IgD-negative memory B cell (primary cell): Measurements from ENCODE around the gene SLC25A21. TPM values are rescaled to one million over a fixed set of nuclear protein-coding genes. Genes with fewer than 3 reads are reported as not detected.
A peak's percentile ranks its signal among the peaks of the same experiment; 100 is the strongest.

ENCODE experiments used
- H3K27ac Mint-ChIP-seq, 3 donors: one replicate each; pipeline ENCODE4 v1.8.0; 2020 to 2022; ENCODE audit warnings: mild to moderate bottlenecking in 3 of 3, mixed read lengths in 3 of 3, moderate library complexity in 1 of 3
- H3K27me3 Mint-ChIP-seq: one replicate; pipeline ENCODE4 v1.8.0; 2021; ENCODE audit warnings: mixed read lengths
- H3K36me3 Mint-ChIP-seq: one replicate; pipeline ENCODE4 v1.8.0; 2020; ENCODE audit warnings: mild to moderate bottlenecking, mixed read lengths
- H3K4me1 Mint-ChIP-seq, 3 donors: one replicate each; pipeline ENCODE4 v1.8.0; 2020 to 2022; ENCODE audit warnings: mixed read lengths in 3 of 3, mild to moderate bottlenecking in 1 of 3
- H3K4me3 Mint-ChIP-seq, 4 donors: one replicate each; pipeline ENCODE4 v1.8.0; 2020 to 2022; ENCODE audit warnings: mild to moderate bottlenecking in 4 of 4, mixed read lengths in 4 of 4, moderate library complexity in 3 of 4
- H3K9me3 Mint-ChIP-seq, 3 donors: one replicate each; pipeline ENCODE4 v1.8.0; 2020 to 2021; ENCODE audit warnings: mixed read lengths in 3 of 3, mild to moderate bottlenecking in 1 of 3
- polyA plus RNA-seq: library from polyadenylated mRNA; unstranded; fragments of 300-500 nt; fragmentation: Illumina TruSeq; gene quantifications from one replicate; pipeline ENCODE4 v1.2.3, GENCODE V29; 2021

The SLC25A21 gene
- polyA plus RNA-seq, 1 donor from 2014 or later: not detected

GRCh38 chr14:36684946-36685345, 487.5 kb downstream of the SLC25A21 start:
- Mint-ChIP-seq H3K4me1 (no peaks in the 10 kb centered on the region), H3K27me3 (peaks cover 2% of the 10 kb centered on the region), H3K36me3 (no peaks in the 10 kb centered on the region), H3K4me3 (no peak overlapping the region), H3K27ac (no peak overlapping the region), H3K9me3 (peaks cover 0 to 3% (median 2%) of the 10 kb centered on the region in 3 donors)

GRCh38 chr14:36683083-36683724, 489.2 kb downstream of the SLC25A21 start:
- Mint-ChIP-seq H3K4me1 (no peaks in the 10 kb centered on the region), H3K27ac (no peak overlapping the region), H3K4me3 (no peak overlapping the region), H3K36me3 (no peaks in the 10 kb centered on the region), H3K9me3 (peaks cover 0 to 3% (median 2%) of the 10 kb centered on the region in 3 donors), H3K27me3 (peaks cover 2% of the 10 kb centered on the region)

GRCh38 chr14:36682338-36682737, 490.1 kb downstream of the SLC25A21 start:
- H3K4me1 Mint-ChIP-seq: no peaks in the 10 kb centered on the region
- H3K27ac Mint-ChIP-seq: no peak overlapping the region
- peaks cover 0 to 2% (median 0%) of the 10 kb centered on the region in 3 donors for H3K9me3 Mint-ChIP-seq
- peaks cover 4% of the 10 kb centered on the region for H3K27me3 Mint-ChIP-seq
- H3K36me3 Mint-ChIP-seq: no peaks in the 10 kb centered on the region
- H3K4me3 Mint-ChIP-seq: no peak overlapping the region

- peaks cover 2% of the 10 kb centered on the region for H3K27me3 Mint-ChIP-seq
- no peak overlapping the region for H3K27ac Mint-ChIP-seq
- no peaks in the 10 kb centered on the region for H3K36me3 Mint-ChIP-seq
- H3K4me3 Mint-ChIP-seq: no peak overlapping the region
- no peaks in the 10 kb centered on the region for H3K4me1 Mint-ChIP-seq
- H3K9me3 Mint-ChIP-seq: no peaks in the 10 kb centered on the region
Measured at GRCh38 chr14:36676236-36676635, 496.2 kb downstream of the SLC25A21 start.

GRCh38 chr14:36675581-36675980, 496.8 kb downstream of the SLC25A21 start:
- no peaks in the 10 kb centered on the region for H3K9me3 Mint-ChIP-seq
- H3K4me1 Mint-ChIP-seq: no peaks in the 10 kb centered on the region
- H3K27ac Mint-ChIP-seq: no peak overlapping the region
- H3K27me3 Mint-ChIP-seq: peaks cover 2% of the 10 kb centered on the region
- H3K36me3 Mint-ChIP-seq: no peaks in the 10 kb centered on the region
- H3K4me3 Mint-ChIP-seq: no peak overlapping the region

- H3K4me1 Mint-ChIP-seq: no peaks in the 10 kb centered on the region
- H3K4me3 Mint-ChIP-seq: no peak overlapping the region
- peaks cover 2% of the 10 kb centered on the region for H3K27me3 Mint-ChIP-seq
- H3K9me3 Mint-ChIP-seq: no peaks in the 10 kb centered on the region
- H3K36me3 Mint-ChIP-seq: no peaks in the 10 kb centered on the region
- no peak overlapping the region for H3K27ac Mint-ChIP-seq
Measured at GRCh38 chr14:36674659-36675058, 497.7 kb downstream of the SLC25A21 start.

GRCh38 chr14:36672095-36672494, 500.3 kb downstream of the SLC25A21 start:
- Mint-ChIP-seq H3K9me3 (peaks cover 0 to 3% (median 0%) of the 10 kb centered on the region in 3 donors), H3K27ac (no peak overlapping the region), H3K36me3 (no peaks in the 10 kb centered on the region), H3K4me3 (no peak overlapping the region), H3K27me3 (peaks cover 2% of the 10 kb centered on the region), H3K4me1 (peaks cover 0 to 1% (median 0%) of the 10 kb centered on the region in 3 donors)

GRCh38 chr14:36671149-36671548, 501.3 kb downstream of the SLC25A21 start:
- H3K27ac Mint-ChIP-seq: no peak overlapping the region
- H3K27me3 Mint-ChIP-seq: peaks cover 4% of the 10 kb centered on the region
- no peak overlapping the region for H3K4me3 Mint-ChIP-seq
- peaks cover 0 to 1% (median 0%) of the 10 kb centered on the region in 3 donors for H3K4me1 Mint-ChIP-seq
- peaks cover 0 to 3% (median 0%) of the 10 kb centered on the region in 3 donors for H3K9me3 Mint-ChIP-seq
- H3K36me3 Mint-ChIP-seq: no peaks in the 10 kb centered on the region

- Mint-ChIP-seq H3K27me3 (peaks cover 29% of the 10 kb centered on the region), H3K36me3 (no peaks in the 10 kb centered on the region), H3K27ac (peak overlapping the region in 1 of 3 donors; percentile 39), H3K4me1 (peaks cover 0 to 8% (median 5%) of the 10 kb centered on the region in 3 donors), H3K4me3 (no peak overlapping the region), H3K9me3 (peaks cover 0 to 5% (median 3%) of the 10 kb centered on the region in 3 donors)
Measured at GRCh38 chr14:36667679-36668078, 504.7 kb downstream of the SLC25A21 start.

GRCh38 chr14:36666416-36667206, 505.8 kb downstream of the SLC25A21 start:
- Mint-ChIP-seq H3K9me3 (peaks cover 0 to 5% (median 3%) of the 10 kb centered on the region in 3 donors), H3K4me3 (no peak overlapping the region), H3K27ac (no peak overlapping the region), H3K4me1 (peaks cover 0 to 8% (median 5%) of the 10 kb centered on the region in 3 donors), H3K36me3 (no peaks in the 10 kb centered on the region), H3K27me3 (peaks cover 38% of the 10 kb centered on the region)

GRCh38 chr14:36665887-36666415, 506.5 kb downstream of the SLC25A21 start:
- H3K9me3 Mint-ChIP-seq: peaks cover 0 to 5% (median 3%) of the 10 kb centered on the region in 3 donors
- peaks cover 0 to 11% (median 5%) of the 10 kb centered on the region in 3 donors for H3K4me1 Mint-ChIP-seq
- H3K36me3 Mint-ChIP-seq: no peaks in the 10 kb centered on the region
- H3K27ac Mint-ChIP-seq: no peak overlapping the region
- no peak overlapping the region for H3K4me3 Mint-ChIP-seq
- H3K27me3 Mint-ChIP-seq: peaks cover 44% of the 10 kb centered on the region

- Mint-ChIP-seq H3K4me1 (peaks cover 0 to 11% (median 5%) of the 10 kb centered on the region in 3 donors), H3K27ac (peak overlapping the region in 1 of 3 donors; percentile 39), H3K4me3 (peak overlapping the region in 1 of 4 donors; percentile 23), H3K9me3 (peaks cover 0 to 5% (median 3%) of the 10 kb centered on the region in 3 donors), H3K27me3 (peaks cover 53% of the 10 kb centered on the region), H3K36me3 (no peaks in the 10 kb centered on the region)
Measured at GRCh38 chr14:36664322-36665193, 507.8 kb downstream of the SLC25A21 start.

GRCh38 chr14:36663404-36664321, 508.7 kb downstream of the SLC25A21 start:
- H3K27ac Mint-ChIP-seq: peak overlapping the region in 1 of 3 donors; percentile 46
- peaks cover 0 to 5% (median 3%) of the 10 kb centered on the region in 3 donors for H3K9me3 Mint-ChIP-seq
- H3K4me3 Mint-ChIP-seq: peak overlapping the region in 2 of 4 donors; percentile 30 to 49
- H3K4me1 Mint-ChIP-seq: peaks cover 0 to 13% (median 5%) of the 10 kb centered on the region in 3 donors
- no peaks in the 10 kb centered on the region for H3K36me3 Mint-ChIP-seq
- H3K27me3 Mint-ChIP-seq: peaks cover 61% of the 10 kb centered on the region
